HEK293 (cell line): ENCODE measurements around the gene MYOM3.

Source experiments
- CTCF ChIA-PET: fragments of 350-600 bp; formaldehyde crosslinking; extraction: SDS; loops from one replicate; lab custom pipeline; 2021; ENCODE audit warnings: antibody characterized with exemption; lab: Yijun Ruan, JAX
- POLR2A ChIA-PET: fragments of 300-600 bp; formaldehyde crosslinking; extraction: SDS; loops from one replicate; lab custom pipeline; 2020; ENCODE audit warnings: antibody characterized with exemption, inconsistent platforms; lab: Yijun Ruan, JAX
- H3K27ac ChIP-seq: fragments of 200-500 bp; sonication (Bioruptor generic); 2 replicates; pipeline ENCODE4 v1.5.1; 2014; ENCODE audit warnings: low read depth, low read length, control low read depth, inconsistent platforms; ENCODE audit errors: extremely low read depth
- H3K36me3 ChIP-seq, 2 experiments: fragments of 200-500 bp in 1 of 2; sonication (Bioruptor generic) in 1 of 2; 1 replicate in 1 of 2; 2 replicates in 1 of 2; pipeline ENCODE4 v1.5.1; 2014 to 2017; ENCODE audit warnings: inconsistent platforms in 2 of 2, low read length in 2 of 2; ENCODE audit not compliant: control insufficient read depth in 2 of 2, insufficient read depth in 1 of 2
- H3K4me1 ChIP-seq: fragments of 200-500 bp; sonication (Bioruptor generic); 2 replicates; pipeline ENCODE4 v1.5.1; 2014; ENCODE audit warnings: mild to moderate bottlenecking, low read length, inconsistent platforms; ENCODE audit not compliant: control insufficient read depth, insufficient read depth
- H3K4me3 ChIP-seq: 2 replicates; pipeline ENCODE4 v1.5.1; 2011; ENCODE audit warnings: low read depth, mild to moderate bottlenecking, control low read depth, low read length, moderate library complexity
- H3K9me3 ChIP-seq: fragments of 200-500 bp; sonication (Bioruptor generic); 2 replicates; pipeline ENCODE4 v1.5.1; 2014; ENCODE audit warnings: low read depth, low read length, inconsistent platforms; ENCODE audit not compliant: control insufficient read depth, insufficient read depth
- GFI1B ChIP-seq: fragments of 450-650 bp; formaldehyde crosslinking; IDR thresholded peaks from 2 replicates; pipeline ENCODE4 v1.5.1; 2016; ENCODE audit warnings: missing biosample characterization, missing genetic modification characterization
- GLIS1 ChIP-seq: fragments of 450-650 bp; formaldehyde crosslinking; IDR thresholded peaks from 2 replicates; pipeline ENCODE4 v1.5.1; 2016; ENCODE audit warnings: missing biosample characterization, missing genetic modification characterization
- MYNN ChIP-seq: fragments of 450-650 bp; formaldehyde crosslinking; IDR thresholded peaks from 2 replicates; pipeline ENCODE4 v1.5.1; 2016; ENCODE audit warnings: missing biosample characterization, missing genetic modification characterization, borderline replicate concordance
- REST ChIP-seq: fragments of 450-650 bp; formaldehyde crosslinking; IDR thresholded peaks from 2 replicates; pipeline ENCODE4 v1.5.1; 2016; ENCODE audit warnings: missing biosample characterization, missing genetic modification characterization
- ZBTB17 ChIP-seq: fragments of 450-650 bp; formaldehyde crosslinking; IDR thresholded peaks from 2 replicates; pipeline ENCODE4 v1.5.1; 2016; ENCODE audit warnings: missing biosample characterization, missing genetic modification characterization
- ZBTB20 ChIP-seq: fragments of 450-650 bp; formaldehyde crosslinking; IDR thresholded peaks from 2 replicates; pipeline ENCODE4 v1.5.1; 2016; ENCODE audit warnings: missing biosample characterization, missing genetic modification characterization
- ZBTB8A ChIP-seq: fragments of 450-650 bp; formaldehyde crosslinking; IDR thresholded peaks from 2 replicates; pipeline ENCODE4 v1.5.1; 2016; ENCODE audit warnings: missing biosample characterization, missing genetic modification characterization
- ZFP3 ChIP-seq: fragments of 450-650 bp; formaldehyde crosslinking; IDR thresholded peaks from 2 replicates; pipeline ENCODE4 v1.5.1; 2016; ENCODE audit warnings: low read depth, missing biosample characterization, missing genetic modification characterization
- ZNF121 ChIP-seq: fragments of 450-650 bp; formaldehyde crosslinking; IDR thresholded peaks from 2 replicates; pipeline ENCODE4 v1.5.1; 2016; ENCODE audit warnings: missing biosample characterization, missing genetic modification characterization
- ZNF132 ChIP-seq: fragments of 450-650 bp; formaldehyde crosslinking; IDR thresholded peaks from 2 replicates; pipeline ENCODE4 v1.5.1; 2017; ENCODE audit warnings: missing biosample characterization, missing genetic modification characterization, borderline replicate concordance
- ZNF175 ChIP-seq: fragments of 450-650 bp; formaldehyde crosslinking; IDR thresholded peaks from 2 replicates; pipeline ENCODE4 v1.5.1; 2016; ENCODE audit warnings: missing biosample characterization, missing genetic modification characterization
- ZNF223 ChIP-seq: fragments of 450-650 bp; formaldehyde crosslinking; IDR thresholded peaks from 2 replicates; pipeline ENCODE4 v1.5.1; 2016; ENCODE audit warnings: missing biosample characterization, missing genetic modification characterization
- ZNF274 ChIP-seq, 2 experiments: fragments of 200-500 bp in 1 of 2; fragments of 450-650 bp in 1 of 2; sonication (Bioruptor generic) in 1 of 2; formaldehyde crosslinking in 1 of 2; IDR thresholded peaks; 2 replicates each; pipeline versions ENCODE4 v1.5.1 to v1.6.1; 2014 to 2016; ENCODE audit warnings: borderline replicate concordance in 1 of 2, inconsistent platforms in 1 of 2, low read length in 1 of 2, missing biosample characterization in 1 of 2, missing genetic modification characterization in 1 of 2
- ZNF335 ChIP-seq: fragments of 450-650 bp; formaldehyde crosslinking; conservative IDR thresholded peaks from 2 replicates; pipeline ENCODE4 v1.5.1; 2016; ENCODE audit warnings: missing biosample characterization, missing genetic modification characterization
- ZNF37A ChIP-seq: fragments of 450-650 bp; IDR thresholded peaks from 2 replicates; pipeline ENCODE4 v1.5.1; 2018; ENCODE audit warnings: missing biosample characterization, missing genetic modification characterization
- ZNF433 ChIP-seq: fragments of 450-650 bp; formaldehyde crosslinking; IDR thresholded peaks from 2 replicates; pipeline ENCODE4 v1.5.1; 2016; ENCODE audit warnings: missing biosample characterization, missing genetic modification characterization, low read depth
- ZNF513 ChIP-seq: fragments of 450-650 bp; IDR thresholded peaks from 2 replicates; pipeline ENCODE4 v1.5.1; 2018; ENCODE audit warnings: missing biosample characterization, missing genetic modification characterization
- ZNF549 ChIP-seq: fragments of 450-650 bp; IDR thresholded peaks from 2 replicates; pipeline ENCODE4 v1.5.1; 2018; ENCODE audit warnings: missing biosample characterization, missing genetic modification characterization, mild to moderate bottlenecking, inconsistent platforms, moderate library complexity
- ZNF561 ChIP-seq: fragments of 450-650 bp; IDR thresholded peaks from 2 replicates; pipeline ENCODE4 v1.5.1; 2018; ENCODE audit warnings: missing biosample characterization, missing genetic modification characterization, borderline replicate concordance

MYOM3 gene

GRCh38 chr1:24119859-24120756, 8.2 kb upstream of the MYOM3 start:
- H3K4me1 ChIP-seq, result no peaks in the 10 kb centered on the region
- no peak overlapping the region for H3K27ac ChIP-seq
- no peak for TF ChIP-seq MYNN
- H3K9me3 ChIP-seq, result no peaks in the 10 kb centered on the region
- POLR2A ChIA-PET, result no interaction called here
- no peak overlapping the region for H3K4me3 ChIP-seq
- CTCF ChIA-PET, result interaction anchor here (1.3 kb wide), 1 partner anchor 30 kb away, joined by 6 read pairs; no protein-coding TSS in a partner anchor
- no peaks in the 10 kb centered on the region for H3K36me3 ChIP-seq

- ChIA-PET CTCF (interaction anchor here (1.3 kb wide), 1 partner anchor 31 kb away, joined by 6 read pairs; no protein-coding TSS in a partner anchor), POLR2A (no interaction called here)
- H3K9me3 ChIP-seq, result no peaks in the 10 kb centered on the region
- H3K4me1 ChIP-seq, result no peaks in the 10 kb centered on the region
- H3K36me3 ChIP-seq, result no peaks in the 10 kb centered on the region
- no peak overlapping the region for H3K27ac ChIP-seq
- no peak overlapping the region for H3K4me3 ChIP-seq
- TF ChIP-seq REST (no peak), ZNF121 (tag by site-specific recombination) (no peak), ZNF274 (IDR thresholded peaks at IDR 0.05; ENCODE audit: low read length) (no peak), ZNF274 (tag by site-specific recombination; IDR thresholded peaks at IDR 0.05; ENCODE audit: borderline replicate concordance) (no peak), ZNF223 (no peak), ZNF561 (tag by site-specific recombination) (no peak), ZNF433 (tag by site-specific recombination) (no peak), GLIS1 (tag by site-specific recombination) (no peak), ZBTB8A (tag by site-specific recombination) (no peak), ZFP3 (tag by site-specific recombination) (no peak)
These were observed 7.5 kb upstream of the MYOM3 start for GRCh38 chr1:24119489-24119858.

- TF ChIP-seq ZNF549 (tag by site-specific recombination) (no peak), GFI1B (tag by site-specific recombination) (no peak), MYNN (no peak), ZBTB17 (tag by site-specific recombination) (no peak), ZNF175 (tag by site-specific recombination) (no peak), ZNF513 (tag by site-specific recombination) (no peak), ZNF335 (tag by site-specific recombination) (no peak), ZBTB20 (tag by site-specific recombination) (no peak), ZNF132 (tag by site-specific recombination) (no peak), ZNF37A (no peak)
- no peak overlapping the region for H3K4me3 ChIP-seq
- H3K27ac ChIP-seq, result no peak overlapping the region
- ChIA-PET CTCF (interaction anchor here (0.8 to 1.0 kb wide), 2 partner anchors 32 to 47 kb away, joined by 3 to 4 read pairs; no protein-coding TSS in a partner anchor), POLR2A (interaction anchor here (0.6 to 0.7 kb wide), 2 partner anchors 32 to 155 kb away, joined by 3 read pairs; no protein-coding TSS in a partner anchor)
- H3K4me1 ChIP-seq, result no peaks in the 10 kb centered on the region
- no peaks in the 10 kb centered on the region for H3K36me3 ChIP-seq
- no peaks in the 10 kb centered on the region for H3K9me3 ChIP-seq
These were observed 6.7 kb upstream of the MYOM3 start for GRCh38 chr1:24118410-24119242.
